HCT116 (cell line): ENCODE measurements around the gene CAPN5.
A peak's percentile ranks its signal among the peaks of the same experiment; 100 is the strongest.

Source experiments
- EGR1 ChIP-seq: IDR thresholded peaks from 2 replicates; pipeline ENCODE4 v1.6.1; 2012; ENCODE audit warnings: low read depth
- EZH2phosphoT487 ChIP-seq: fragments of 200-600 bp; IDR thresholded peaks from 2 replicates; pipeline ENCODE4 v1.6.1; 2018; ENCODE audit warnings: antibody characterized with exemption, borderline replicate concordance
- JUND ChIP-seq: IDR thresholded peaks from 2 replicates; pipeline ENCODE4 v1.6.1; 2012
- POLR2A ChIP-seq: IDR thresholded peaks from 2 replicates; pipeline ENCODE4 v1.7.0; 2011; ENCODE audit warnings: borderline replicate concordance; ENCODE audit not compliant: insufficient read depth, insufficient read length; ENCODE audit errors: extremely low read depth
- POLR2AphosphoS5 ChIP-seq: IDR thresholded peaks from 2 replicates; pipeline ENCODE4 v1.6.1; 2011; ENCODE audit warnings: mild to moderate bottlenecking, low read depth, low read length, moderate library complexity
- RAD21 ChIP-seq: IDR thresholded peaks from 2 replicates; pipeline ENCODE4 v1.6.1; 2012; ENCODE audit warnings: low read depth, mild to moderate bottlenecking
- SIN3A ChIP-seq: IDR thresholded peaks from 2 replicates; pipeline ENCODE4 v1.6.1; 2012; ENCODE audit warnings: low read depth
- TCF7L2 ChIP-seq: IDR thresholded peaks from 2 replicates; pipeline ENCODE4 v1.7.0; 2011; ENCODE audit warnings: borderline replicate concordance, inconsistent platforms; ENCODE audit not compliant: insufficient read depth, insufficient read length; ENCODE audit errors: extremely low read depth
- TF ChIP-seq, protein P1 (sequence below), 3 experiments: fragments of 200-600 bp in 1 of 3; sonication (generic) in 1 of 3; IDR thresholded peaks in 2 of 3; conservative IDR thresholded peaks in 1 of 3; 2 replicates each; pipeline ENCODE4 v1.5.1; 2012 to 2017; ENCODE audit warnings: low read depth in 2 of 3, low read length in 2 of 3, antibody characterized with exemption in 1 of 3, borderline replicate concordance in 1 of 3, control low read depth in 1 of 3, mild to moderate bottlenecking in 1 of 3, mixed read lengths in 1 of 3, mixed run types in 1 of 3, moderate library complexity in 1 of 3; ENCODE audit not compliant: insufficient read depth in 1 of 3
- TF ChIP-seq, protein P2 (sequence below): IDR thresholded peaks from 2 replicates; pipeline ENCODE4 v1.6.1; 2011; ENCODE audit warnings: mild to moderate bottlenecking, low read length, moderate library complexity; ENCODE audit not compliant: insufficient replicate concordance; ENCODE audit errors: extremely low read depth
- TF ChIP-seq, protein P3 (sequence below): IDR thresholded peaks from 2 replicates; pipeline ENCODE4 v1.6.1; 2012

DNA sequence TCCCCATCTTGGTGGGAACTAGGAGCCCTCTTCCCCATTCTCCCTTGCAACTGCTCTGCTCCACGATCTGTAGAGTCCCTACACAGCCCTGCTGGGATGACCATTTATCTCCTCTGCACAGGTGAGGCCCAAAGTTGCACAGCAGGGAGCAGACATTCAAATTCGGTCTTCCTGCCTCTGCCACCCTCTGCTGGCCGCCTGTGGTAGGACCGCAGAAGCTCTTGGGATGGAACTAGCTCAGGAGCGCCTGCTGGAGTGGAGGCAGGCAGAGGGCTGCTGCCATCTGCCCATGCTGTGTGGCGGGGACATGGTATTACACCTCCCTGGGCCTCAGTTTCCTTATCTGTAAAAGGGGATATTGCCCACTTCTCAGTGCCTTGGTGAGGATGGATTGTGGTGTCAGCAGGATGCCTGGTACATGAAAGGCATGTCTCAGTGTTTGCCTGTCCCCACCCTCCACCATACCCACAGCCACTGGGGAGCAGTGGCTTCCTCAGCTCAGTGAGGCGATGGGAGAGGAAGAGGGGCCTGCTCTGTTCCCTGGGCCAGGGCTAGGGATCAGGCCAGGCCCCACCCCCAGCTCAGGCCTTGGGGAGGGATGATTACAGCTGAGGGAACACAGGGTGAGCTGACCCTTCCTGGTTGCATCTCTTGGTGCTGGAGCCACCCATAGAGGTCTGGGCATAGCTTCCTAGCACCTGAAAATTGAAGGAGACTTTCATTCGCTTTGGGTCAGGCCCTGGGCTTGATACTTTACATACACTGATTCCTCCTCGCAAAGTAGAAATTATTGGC lies 24.6 kb downstream of the CAPN5 start:
- TF ChIP-seq POLR2A (no peak), EZH2phosphoT487 (no peak), EGR1 (no peak), JUND (no peak), POLR2AphosphoS5 (no peak), RAD21 (peak; percentile 96), SIN3A (no peak), TCF7L2 (no peak)
- TF ChIP-seq, protein P1, sequence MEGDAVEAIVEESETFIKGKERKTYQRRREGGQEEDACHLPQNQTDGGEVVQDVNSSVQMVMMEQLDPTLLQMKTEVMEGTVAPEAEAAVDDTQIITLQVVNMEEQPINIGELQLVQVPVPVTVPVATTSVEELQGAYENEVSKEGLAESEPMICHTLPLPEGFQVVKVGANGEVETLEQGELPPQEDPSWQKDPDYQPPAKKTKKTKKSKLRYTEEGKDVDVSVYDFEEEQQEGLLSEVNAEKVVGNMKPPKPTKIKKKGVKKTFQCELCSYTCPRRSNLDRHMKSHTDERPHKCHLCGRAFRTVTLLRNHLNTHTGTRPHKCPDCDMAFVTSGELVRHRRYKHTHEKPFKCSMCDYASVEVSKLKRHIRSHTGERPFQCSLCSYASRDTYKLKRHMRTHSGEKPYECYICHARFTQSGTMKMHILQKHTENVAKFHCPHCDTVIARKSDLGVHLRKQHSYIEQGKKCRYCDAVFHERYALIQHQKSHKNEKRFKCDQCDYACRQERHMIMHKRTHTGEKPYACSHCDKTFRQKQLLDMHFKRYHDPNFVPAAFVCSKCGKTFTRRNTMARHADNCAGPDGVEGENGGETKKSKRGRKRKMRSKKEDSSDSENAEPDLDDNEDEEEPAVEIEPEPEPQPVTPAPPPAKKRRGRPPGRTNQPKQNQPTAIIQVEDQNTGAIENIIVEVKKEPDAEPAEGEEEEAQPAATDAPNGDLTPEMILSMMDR (IDR thresholded peaks at IDR 0.05 in 2 of 3, conservative IDR thresholded peaks at IDR 0.05 in 1 of 3; ENCODE audit: borderline replicate concordance in 1 of 3, insufficient read depth in 1 of 3, low read depth in 2 of 3, low read length in 2 of 3): peak; percentile 95 to 99 (median 97)
- TF ChIP-seq, protein P2, sequence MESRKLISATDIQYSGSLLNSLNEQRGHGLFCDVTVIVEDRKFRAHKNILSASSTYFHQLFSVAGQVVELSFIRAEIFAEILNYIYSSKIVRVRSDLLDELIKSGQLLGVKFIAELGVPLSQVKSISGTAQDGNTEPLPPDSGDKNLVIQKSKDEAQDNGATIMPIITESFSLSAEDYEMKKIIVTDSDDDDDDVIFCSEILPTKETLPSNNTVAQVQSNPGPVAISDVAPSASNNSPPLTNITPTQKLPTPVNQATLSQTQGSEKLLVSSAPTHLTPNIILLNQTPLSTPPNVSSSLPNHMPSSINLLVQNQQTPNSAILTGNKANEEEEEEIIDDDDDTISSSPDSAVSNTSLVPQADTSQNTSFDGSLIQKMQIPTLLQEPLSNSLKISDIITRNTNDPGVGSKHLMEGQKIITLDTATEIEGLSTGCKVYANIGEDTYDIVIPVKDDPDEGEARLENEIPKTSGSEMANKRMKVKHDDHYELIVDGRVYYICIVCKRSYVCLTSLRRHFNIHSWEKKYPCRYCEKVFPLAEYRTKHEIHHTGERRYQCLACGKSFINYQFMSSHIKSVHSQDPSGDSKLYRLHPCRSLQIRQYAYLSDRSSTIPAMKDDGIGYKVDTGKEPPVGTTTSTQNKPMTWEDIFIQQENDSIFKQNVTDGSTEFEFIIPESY: no peak
- TF ChIP-seq, protein P3, sequence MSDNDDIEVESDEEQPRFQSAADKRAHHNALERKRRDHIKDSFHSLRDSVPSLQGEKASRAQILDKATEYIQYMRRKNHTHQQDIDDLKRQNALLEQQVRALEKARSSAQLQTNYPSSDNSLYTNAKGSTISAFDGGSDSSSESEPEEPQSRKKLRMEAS: no peak
